ENCODE data around the gene SMOC2.

Gene SMOC2

DNA sequence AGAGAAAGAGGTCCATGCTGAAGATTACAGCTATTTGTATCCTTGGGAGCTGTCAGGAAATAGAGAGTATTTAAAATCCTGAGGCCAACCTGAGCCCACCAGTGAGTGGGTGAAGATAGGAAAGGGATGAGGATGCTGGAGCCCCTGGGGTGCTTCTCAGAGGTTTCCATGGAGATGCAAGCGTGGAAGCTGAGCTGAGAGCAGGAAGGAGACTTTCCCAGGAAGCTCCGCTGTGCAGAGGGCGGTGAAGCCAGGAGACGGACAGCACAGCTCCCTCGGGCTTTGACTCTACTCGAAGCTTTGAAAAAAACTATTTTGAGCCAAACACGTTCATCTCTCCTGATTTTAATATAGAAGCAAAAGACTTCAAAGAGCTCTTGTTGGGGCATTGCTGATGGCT, 222.1 kb downstream of the SMOC2 start (continued):
- TF ChIP-seq, protein P1, sequence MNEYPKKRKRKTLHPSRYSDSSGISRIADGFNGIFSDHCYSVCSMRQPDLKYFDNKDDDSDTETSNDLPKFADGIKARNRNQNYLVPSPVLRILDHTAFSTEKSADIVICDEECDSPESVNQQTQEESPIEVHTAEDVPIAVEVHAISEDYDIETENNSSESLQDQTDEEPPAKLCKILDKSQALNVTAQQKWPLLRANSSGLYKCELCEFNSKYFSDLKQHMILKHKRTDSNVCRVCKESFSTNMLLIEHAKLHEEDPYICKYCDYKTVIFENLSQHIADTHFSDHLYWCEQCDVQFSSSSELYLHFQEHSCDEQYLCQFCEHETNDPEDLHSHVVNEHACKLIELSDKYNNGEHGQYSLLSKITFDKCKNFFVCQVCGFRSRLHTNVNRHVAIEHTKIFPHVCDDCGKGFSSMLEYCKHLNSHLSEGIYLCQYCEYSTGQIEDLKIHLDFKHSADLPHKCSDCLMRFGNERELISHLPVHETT (tag by site-specific recombination; IDR thresholded peaks at IDR 0.05), result no peak

DNA sequence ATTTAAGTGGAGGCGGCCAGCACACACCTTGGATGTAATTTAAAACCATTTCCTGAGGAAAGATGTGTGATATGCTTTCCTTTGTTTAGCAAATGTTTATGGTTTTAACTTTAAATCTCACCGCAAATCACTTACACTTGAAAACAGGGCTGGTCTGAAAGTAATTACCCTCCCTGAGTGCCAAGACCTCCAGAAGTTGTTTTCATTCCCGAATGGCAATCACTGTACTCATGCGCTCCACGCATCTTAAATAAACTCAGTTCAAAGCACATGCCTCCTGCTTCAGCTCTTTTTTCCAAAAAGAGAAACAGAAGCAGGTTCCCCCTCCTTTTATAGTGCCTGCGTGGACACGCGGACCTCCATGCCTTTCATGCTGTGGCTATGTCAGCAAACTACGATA, 224.0 kb downstream of the SMOC2 start:
- TF ChIP-seq ZNF830 (tag by site-specific recombination; IDR thresholded peaks at IDR 0.05; ENCODE audit: low read depth) (no peak), ZNF791 (tag by site-specific recombination; IDR thresholded peaks at IDR 0.05) (no peak), ZNF19 (tag by site-specific recombination; IDR thresholded peaks at IDR 0.05; ENCODE audit: low read depth) (no peak), ZNF837 (tag by site-specific recombination; IDR thresholded peaks at IDR 0.05) (no peak), ZXDB (tag by site-specific recombination; IDR thresholded peaks at IDR 0.05) (no peak), TRIM28 (IDR thresholded peaks at IDR 0.05; ENCODE audit: borderline replicate concordance, low read length) (peak; percentile 83), ZNF473 (tag by site-specific recombination; IDR thresholded peaks at IDR 0.05) (no peak), ZNF433 (tag by site-specific recombination; IDR thresholded peaks at IDR 0.05; ENCODE audit: low read depth) (no peak), FEZF1 (tag by site-specific recombination; IDR thresholded peaks at IDR 0.05) (0 out of 2 replicates have a peak, but pooled peaks have one; percentile 16), YY1 (tag by site-specific recombination; IDR thresholded peaks at IDR 0.05) (0 out of 2 replicates have a peak, but pooled peaks have one; percentile 18), ZNF777 (tag by site-specific recombination; IDR thresholded peaks at IDR 0.05; ENCODE audit: borderline replicate concordance) (no peak), ZNF121 (tag by site-specific recombination; IDR thresholded peaks at IDR 0.05) (no peak), ZNF114 (tag by site-specific recombination; IDR thresholded peaks at IDR 0.05) (no peak), GLIS1 (tag by site-specific recombination; IDR thresholded peaks at IDR 0.05) (no peak), MYNN (tag by site-specific recombination; IDR thresholded peaks at IDR 0.05; ENCODE audit: borderline replicate concordance) (no peak), ZNF610 (tag by site-specific recombination; IDR thresholded peaks at IDR 0.05; ENCODE audit: borderline replicate concordance) (no peak), ZNF248 (tag by site-specific recombination; IDR thresholded peaks at IDR 0.05) (no peak), ZNF426 (tag by site-specific recombination; IDR thresholded peaks at IDR 0.05) (no peak), ZNF184 (tag by site-specific recombination; IDR thresholded peaks at IDR 0.05) (no peak), ZNF140 (tag by site-specific recombination; IDR thresholded peaks at IDR 0.05) (no peak), TCF7L2 (IDR thresholded peaks at IDR 0.05; ENCODE audit: borderline replicate concordance, low read depth, low read length) (peak; percentile 55; the same call in 1 of the 2 replicates), SCRT2 (tag by site-specific recombination; IDR thresholded peaks at IDR 0.05) (0 out of 2 replicates have a peak, but pooled peaks have one; percentile 30), OSR2 (tag by site-specific recombination; IDR thresholded peaks at IDR 0.05) (0 out of 2 replicates have a peak, but pooled peaks have one; percentile 14), OVOL3 (tag by site-specific recombination; IDR thresholded peaks at IDR 0.05) (no peak)
- TF ChIP-seq, protein P2, sequence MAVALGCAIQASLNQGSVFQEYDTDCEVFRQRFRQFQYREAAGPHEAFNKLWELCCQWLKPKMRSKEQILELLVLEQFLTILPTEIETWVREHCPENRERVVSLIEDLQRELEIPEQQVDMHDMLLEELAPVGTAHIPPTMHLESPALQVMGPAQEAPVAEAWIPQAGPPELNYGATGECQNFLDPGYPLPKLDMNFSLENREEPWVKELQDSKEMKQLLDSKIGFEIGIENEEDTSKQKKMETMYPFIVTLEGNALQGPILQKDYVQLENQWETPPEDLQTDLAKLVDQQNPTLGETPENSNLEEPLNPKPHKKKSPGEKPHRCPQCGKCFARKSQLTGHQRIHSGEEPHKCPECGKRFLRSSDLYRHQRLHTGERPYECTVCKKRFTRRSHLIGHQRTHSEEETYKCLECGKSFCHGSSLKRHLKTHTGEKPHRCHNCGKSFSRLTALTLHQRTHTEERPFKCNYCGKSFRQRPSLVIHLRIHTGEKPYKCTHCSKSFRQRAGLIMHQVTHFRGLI (tag by site-specific recombination; IDR thresholded peaks at IDR 0.05), result no peak
- TF ChIP-seq, protein P3, sequence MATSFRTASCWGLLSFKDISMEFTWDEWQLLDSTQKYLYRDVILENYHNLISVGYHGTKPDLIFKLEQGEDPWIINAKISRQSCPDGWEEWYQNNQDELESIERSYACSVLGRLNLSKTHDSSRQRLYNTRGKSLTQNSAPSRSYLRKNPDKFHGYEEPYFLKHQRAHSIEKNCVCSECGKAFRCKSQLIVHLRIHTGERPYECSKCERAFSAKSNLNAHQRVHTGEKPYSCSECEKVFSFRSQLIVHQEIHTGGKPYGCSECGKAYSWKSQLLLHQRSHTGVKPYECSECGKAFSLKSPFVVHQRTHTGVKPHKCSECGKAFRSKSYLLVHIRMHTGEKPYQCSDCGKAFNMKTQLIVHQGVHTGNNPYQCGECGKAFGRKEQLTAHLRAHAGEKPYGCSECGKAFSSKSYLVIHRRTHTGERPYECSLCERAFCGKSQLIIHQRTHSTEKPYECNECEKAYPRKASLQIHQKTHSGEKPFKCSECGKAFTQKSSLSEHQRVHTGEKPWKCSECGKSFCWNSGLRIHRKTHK (tag by site-specific recombination; IDR thresholded peaks at IDR 0.05), result no peak
- TF ChIP-seq, protein P4, sequence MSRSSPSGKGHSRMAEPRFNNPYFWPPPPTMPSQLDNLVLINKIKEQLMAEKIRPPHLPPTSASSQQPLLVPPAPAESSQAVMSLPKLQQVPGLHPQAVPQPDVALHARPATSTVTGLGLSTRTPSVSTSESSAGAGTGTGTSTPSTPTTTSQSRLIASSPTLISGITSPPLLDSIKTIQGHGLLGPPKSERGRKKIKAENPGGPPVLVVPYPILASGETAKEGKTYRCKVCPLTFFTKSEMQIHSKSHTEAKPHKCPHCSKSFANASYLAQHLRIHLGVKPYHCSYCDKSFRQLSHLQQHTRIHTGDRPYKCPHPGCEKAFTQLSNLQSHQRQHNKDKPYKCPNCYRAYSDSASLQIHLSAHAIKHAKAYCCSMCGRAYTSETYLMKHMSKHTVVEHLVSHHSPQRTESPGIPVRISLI (tag by site-specific recombination; IDR thresholded peaks at IDR 0.05), result no peak
- H3K4me1 ChIP-seq (ENCODE audit: control insufficient read depth, insufficient read depth, low read length), result peaks cover 10% of the 10 kb centered on the region
- H3K36me3 ChIP-seq (ENCODE audit: control insufficient read depth in 2 of 2, insufficient read depth in 1 of 2, low read length in 2 of 2), result no peaks in the 10 kb centered on the region
- CTCF ChIA-PET, result no interaction called here
- H3K27ac ChIP-seq (ENCODE audit: extremely low read depth, low read depth, low read length), result no peak overlapping the region
- H3K4me3 ChIP-seq (ENCODE audit: low read depth, low read length), result no peak overlapping the region
- H3K9me3 ChIP-seq (ENCODE audit: control insufficient read depth, insufficient read depth, low read depth, low read length), result no peaks in the 10 kb centered on the region
- POLR2A ChIA-PET, result no interaction called here

Data from HEK293 (cell line).